ENCODE measurements around the gene ZNF324B.
A peak's percentile ranks its signal among the peaks of the same experiment; 100 is the strongest.
"Not testable (repeated sequence)": the region's sequence is repeated elsewhere in the genome, so short reads cannot be mapped to it uniquely, and the experiment has no call there.

Gene ZNF324B

DNA sequence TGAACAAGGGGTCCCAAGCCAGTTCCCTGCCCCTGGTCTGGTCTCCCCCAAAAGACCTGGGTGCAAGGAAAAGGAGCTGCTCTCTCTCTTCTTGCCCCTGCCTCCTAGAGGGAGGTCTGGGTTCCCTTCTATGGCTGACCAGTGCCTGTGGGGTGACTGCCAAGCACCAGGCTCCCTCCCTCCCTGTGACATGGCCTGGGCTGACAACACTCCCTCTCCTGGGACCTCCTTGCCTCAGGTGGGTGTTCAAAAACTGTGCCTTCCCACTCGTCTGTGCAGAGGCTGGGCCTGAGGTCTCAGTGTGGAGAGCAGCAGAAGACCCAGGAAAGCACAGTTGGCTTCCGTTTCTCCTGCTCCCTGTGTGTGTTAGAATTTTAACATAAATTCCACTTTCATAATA, 29.4 kb downstream of the ZNF324B start:
- DNase-seq, result no peak

DNA sequence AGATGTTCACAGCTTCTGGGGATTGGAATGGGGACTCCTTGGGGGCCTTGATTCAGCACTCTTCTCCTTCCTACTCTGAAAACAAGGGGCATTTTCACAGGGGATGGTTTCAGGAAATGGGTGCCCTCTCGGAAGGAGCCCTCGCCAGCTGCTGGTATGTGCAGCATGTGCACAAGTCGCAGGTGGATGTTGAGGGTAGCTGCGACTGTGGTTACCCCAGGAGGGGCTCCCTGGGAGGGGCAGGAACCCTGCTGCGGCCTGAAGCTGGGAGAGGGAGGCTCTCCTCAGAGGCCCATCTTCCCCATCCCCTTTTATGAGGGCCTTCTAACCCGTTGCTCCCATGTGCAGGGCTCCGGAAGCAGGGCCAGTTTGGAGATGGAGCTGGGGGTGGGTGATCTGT, 30.9 kb downstream of the ZNF324B start:
- DNase-seq, result no peak

DNA sequence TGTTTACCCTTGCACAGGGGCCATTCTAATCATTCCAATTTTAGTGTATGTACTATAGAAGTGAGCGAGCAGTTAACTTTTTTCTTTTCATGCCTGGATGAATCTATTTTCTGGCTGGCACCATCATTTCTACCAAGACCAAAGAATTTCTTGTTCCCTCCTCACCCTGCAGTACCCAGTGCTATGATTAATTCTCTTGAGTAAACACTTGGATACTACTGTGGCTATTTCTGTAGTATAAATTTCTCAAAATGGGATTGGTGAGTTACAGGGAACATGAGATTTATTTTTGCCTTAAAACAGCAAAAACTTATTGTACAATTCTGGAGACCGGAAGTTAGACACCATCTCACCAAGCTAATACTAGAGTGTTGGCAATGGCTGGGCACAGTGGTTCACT, 32.4 kb downstream of the ZNF324B start:
- no peak for DNase-seq

DNA sequence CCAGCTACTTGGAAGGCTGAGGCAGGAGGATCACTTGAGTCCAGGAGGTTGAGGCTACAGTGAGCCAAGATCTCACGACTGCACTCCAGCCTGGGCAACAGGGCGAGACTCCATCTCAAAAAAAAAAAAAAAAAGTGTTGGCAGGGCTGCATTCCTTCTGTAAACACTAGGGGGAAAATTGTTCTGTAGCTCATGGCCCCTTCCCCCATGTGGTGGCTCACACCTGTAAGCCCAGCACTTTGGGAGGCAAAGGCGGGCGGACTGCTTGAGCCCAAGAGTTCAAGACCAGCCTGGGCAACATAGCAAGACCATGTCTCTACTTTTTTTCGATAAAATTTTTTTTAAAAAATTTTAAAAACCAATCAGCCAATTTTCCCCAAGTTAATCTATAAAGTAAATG, 32.9 kb downstream of the ZNF324B start:
- not testable (repeated sequence) for DNase-seq

DNA sequence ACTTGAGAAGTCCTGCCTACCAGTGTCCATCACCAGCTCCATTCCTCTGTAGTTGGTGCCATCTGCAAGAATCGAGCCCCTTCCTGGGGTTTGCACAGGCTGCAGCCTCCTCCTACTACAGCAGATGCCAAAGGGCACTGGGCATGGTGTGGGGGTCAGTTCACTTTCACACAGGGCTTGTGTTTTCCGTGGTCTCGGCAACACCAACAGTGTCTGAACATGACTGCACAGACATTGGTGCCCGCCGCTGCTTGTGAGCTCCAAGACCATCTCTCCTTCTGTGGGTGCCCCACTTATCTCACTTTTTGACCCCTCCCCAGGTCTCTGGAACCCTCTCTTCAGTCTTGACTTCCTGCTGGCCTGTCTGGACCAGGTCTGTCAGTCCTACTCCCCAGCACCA, 40.0 kb downstream of the ZNF324B start:
- no peak for DNase-seq

DNA sequence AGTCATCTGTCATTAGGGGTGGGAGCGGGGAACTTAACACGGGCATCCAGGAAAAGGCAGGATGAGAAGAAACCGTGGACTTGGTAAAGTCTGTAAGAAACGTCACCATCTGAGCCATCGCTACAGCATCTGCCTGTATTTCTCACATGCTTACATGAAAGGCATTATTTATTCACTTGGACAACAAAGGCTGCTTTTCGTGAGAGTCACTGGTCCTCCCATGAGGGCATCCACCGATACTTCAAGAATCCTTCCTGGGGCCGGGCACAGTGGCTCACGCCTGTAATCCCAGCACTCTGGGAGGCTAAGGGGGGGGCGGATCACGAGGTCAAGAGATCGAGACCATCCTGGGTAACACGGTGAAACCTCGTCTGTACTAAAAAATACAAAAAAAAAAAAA, 40.8 kb downstream of the ZNF324B start:
- DNase-seq, result no peak

DNA sequence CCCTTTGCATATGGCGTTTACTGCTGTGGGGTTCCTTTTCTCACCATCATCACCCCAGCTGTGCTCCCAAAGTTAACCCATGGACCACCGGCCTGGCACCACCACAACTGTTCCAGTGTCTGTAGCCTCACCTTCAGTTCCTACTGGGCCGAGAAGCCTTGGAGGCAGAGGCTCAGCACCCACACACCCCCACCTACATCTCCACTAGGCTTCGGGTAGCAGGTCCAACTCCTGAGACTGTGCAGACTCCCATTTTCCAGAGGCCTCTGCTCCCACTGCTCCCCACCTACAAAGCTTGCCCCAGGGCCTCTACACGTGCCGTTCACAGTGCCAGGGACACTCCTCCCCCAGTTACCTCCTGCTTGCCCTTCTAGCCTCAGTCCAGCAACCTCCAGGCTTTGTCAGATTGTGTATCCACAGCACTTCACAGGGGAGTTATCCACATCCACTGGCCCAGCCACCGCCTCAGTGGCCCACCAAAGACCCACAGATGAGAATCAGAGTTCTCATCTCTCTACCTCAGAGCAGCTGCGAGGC, 46.3 kb downstream of the ZNF324B start:
- no peak for DNase-seq

DNA sequence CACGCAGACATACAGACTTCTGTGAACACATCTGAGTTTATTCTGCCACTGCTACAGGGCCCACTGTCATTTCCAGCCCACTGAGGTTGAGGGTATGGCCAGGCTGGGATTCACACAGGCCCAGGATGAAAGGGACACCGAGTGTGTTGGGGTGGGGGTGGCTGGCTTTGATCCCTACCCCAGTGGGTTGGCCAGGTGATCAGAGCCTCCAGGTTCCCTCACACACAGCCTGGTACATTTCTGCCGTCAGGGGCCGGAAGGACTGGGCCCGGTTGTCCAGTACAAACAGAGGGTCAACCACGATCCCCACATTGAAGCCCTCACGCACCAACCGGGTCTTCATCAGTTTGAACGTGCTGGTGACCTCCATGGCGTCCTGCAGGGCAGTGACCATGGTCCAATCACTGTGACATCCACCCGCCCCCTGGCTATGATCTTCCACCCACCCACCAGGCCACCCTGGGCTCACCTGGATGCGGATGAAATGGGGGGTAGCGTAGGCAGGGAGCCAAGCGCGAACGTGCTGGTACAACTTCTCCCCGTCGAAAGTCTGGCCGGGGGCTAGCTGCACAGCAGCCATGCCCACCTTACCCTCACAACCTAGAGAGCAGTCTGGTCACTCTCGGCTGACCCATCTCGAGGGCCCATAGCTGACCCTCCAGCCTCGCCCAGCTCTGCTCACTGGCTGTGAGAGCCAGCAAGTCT, 47.0 kb downstream of the ZNF324B start:
- no peak for DNase-seq

DNA sequence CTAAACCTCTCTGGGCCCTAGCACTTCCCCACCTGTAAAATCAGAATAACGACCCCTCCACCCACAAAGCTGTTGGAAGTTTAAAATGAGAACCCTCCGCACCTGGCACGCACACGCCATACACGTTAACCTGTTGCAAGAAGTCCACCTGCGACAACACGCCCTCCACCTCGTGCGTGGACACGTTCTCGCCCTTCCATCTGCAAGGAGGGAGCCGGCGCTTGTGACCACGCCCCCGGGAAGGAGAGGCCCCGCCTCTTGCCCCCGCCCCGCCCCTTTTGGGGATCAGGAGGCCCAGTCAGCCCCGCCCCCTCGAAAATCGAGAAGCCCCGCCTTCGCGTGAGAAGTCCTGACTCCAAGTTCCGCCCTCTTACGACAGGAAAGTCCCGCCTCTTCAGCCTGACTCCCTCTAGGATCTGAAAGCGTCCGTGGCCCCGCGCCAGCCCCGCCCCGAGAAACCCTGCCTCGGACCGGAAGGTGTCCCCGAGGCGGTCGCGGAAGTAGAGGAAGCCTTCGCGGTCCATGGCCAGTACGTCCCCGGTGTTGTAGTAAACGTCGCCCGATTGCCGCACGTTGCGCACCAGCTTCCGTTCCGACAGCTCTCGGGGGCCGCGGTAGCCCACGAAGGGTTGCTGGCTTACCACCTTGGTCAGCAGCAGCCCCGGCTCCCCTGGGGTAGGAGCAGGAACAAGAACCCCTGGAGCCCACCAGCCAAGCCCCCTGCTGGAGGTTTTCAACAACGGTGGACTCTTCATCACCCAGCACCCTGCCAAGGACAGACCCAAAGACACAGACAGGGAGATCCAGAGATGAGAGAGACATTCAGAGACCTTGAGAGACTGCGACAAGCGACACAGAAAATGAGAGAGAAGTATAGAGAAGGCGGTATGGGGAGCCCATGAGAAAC, 47.9 kb downstream of the ZNF324B start:
- peak; percentile 99 to 100 for DNase-seq

DNA sequence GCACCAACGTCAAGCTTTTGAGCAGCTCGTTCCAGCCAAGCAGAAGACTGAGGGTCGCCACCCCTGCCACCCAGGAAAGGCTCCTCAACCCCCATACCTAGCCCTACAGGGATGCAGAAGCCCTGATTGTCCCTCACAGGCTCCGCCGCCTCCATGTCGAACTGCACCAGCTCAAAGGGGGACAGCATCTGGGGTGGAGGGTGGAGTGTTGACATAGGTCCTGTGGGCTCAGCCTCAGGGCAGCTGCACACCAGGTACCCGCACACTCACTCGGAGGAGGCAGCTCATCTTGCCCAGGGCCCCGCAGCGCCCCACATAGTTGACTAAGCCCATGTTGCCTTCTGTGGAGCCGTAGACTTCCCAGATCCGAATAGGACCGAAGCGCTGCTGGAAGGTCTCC, 48.8 kb downstream of the ZNF324B start:
- no peak for DNase-seq

Data from activated T-cell treated with anti-CD3 and anti-CD28 coated beads, Interleukin-2, amount 50 U/mL, for 48 hours (primary cell).